GM12872 (cell line): ENCODE measurements around the gene PRKD1.

Source experiments
- TF ChIP-seq, protein P1 (sequence below): IDR thresholded peaks from 3 replicates; pipeline ENCODE4 v1.5.1; 2011; ENCODE audit warnings: low read depth, mild to moderate bottlenecking, low read length, moderate library complexity; ENCODE audit not compliant: insufficient read depth

PRKD1 gene

DNA sequence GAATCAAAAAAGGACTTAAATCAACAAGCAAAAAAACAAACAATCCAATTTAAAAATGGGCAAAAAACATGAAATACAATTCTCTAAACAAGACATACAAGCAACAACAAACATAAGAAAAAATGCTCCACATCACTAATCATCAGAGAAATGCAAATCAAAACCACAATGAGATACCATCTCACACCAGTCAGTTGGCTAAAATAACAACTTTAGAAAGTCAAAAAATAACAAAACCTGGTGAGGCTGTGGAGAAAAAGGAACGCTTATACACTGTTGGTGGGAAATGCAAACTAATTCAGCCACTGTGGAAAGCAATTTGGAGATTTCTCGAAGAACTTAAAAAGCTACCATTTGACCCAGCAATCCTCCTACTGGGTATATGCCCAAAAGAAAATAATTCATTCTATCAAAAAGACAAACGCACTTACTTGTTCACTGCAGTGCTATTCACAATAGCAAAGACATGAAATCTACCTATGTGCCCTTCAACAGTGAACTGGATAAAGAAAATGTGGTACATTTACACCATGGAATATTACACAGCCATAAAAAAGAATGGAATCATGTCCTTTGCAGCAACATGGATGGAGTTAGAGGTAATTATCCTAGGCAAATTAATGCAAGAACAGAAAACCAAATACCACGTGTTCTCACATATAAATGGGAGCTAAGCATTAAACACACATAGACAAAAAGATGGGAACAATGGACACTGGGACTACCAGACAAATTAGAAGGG, 26.9 kb downstream of the PRKD1 start:
- TF ChIP-seq, protein P1, sequence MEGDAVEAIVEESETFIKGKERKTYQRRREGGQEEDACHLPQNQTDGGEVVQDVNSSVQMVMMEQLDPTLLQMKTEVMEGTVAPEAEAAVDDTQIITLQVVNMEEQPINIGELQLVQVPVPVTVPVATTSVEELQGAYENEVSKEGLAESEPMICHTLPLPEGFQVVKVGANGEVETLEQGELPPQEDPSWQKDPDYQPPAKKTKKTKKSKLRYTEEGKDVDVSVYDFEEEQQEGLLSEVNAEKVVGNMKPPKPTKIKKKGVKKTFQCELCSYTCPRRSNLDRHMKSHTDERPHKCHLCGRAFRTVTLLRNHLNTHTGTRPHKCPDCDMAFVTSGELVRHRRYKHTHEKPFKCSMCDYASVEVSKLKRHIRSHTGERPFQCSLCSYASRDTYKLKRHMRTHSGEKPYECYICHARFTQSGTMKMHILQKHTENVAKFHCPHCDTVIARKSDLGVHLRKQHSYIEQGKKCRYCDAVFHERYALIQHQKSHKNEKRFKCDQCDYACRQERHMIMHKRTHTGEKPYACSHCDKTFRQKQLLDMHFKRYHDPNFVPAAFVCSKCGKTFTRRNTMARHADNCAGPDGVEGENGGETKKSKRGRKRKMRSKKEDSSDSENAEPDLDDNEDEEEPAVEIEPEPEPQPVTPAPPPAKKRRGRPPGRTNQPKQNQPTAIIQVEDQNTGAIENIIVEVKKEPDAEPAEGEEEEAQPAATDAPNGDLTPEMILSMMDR, result no peak

DNA sequence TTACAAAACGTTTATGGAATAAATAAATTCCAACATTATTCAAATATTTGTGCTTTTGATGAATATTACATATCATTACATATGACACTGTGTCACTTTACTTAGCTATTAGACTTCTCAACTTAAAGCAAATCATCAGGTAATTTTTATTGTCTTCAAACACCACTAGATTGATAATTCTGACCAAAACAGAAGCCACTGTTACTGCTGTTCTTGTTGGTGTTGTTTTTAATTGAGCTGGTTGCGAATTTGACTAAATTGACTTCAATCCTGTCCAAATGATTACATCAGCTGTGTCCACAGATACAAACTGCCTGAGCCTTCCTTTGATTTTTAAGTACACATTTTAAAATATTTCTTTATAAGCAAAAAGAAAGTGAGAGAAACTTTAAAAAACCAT, 29.2 kb downstream of the PRKD1 start:
- TF ChIP-seq, protein P1, result no peak

DNA sequence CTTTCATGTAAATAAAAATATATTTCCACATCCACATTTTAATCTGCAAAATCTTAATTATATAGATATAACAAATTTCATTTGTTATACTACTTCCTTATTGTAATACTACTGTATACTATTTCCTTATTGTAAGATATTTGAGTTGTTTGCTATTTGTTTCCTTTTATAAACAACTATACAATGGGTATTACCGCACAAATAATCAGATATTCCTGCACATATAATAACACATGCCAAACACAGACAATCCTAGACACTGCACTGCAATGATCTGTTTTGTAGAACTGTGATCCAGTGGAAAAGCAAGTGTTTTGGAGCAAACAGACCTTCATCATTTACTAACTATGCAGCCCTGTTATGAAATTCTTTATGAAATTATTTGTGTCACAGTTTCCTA, 30.5 kb downstream of the PRKD1 start:
- TF ChIP-seq, protein P1, result no peak

DNA sequence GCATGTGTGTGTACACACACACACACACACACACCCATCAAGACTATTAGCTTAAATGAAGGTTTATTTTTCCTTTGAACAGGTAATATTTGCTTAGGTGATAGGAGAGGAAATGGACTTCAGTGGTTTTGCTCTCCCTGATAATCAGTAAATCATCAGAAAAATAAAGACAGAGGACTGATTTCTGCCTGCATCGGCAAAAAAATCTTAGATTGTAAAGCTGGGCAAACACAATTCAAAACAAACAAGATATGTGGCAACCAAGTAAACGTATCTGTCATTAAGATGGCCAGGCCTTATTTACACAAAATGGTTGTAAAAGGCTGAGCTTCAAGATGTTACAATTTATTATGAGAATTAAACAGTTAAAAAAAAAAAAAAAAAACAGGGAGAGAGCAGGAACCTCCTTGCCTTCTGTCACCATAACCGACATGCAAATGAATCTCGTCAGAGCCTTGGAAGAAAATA, 31.3 kb downstream of the PRKD1 start:
- TF ChIP-seq, protein P1, result no peak

DNA sequence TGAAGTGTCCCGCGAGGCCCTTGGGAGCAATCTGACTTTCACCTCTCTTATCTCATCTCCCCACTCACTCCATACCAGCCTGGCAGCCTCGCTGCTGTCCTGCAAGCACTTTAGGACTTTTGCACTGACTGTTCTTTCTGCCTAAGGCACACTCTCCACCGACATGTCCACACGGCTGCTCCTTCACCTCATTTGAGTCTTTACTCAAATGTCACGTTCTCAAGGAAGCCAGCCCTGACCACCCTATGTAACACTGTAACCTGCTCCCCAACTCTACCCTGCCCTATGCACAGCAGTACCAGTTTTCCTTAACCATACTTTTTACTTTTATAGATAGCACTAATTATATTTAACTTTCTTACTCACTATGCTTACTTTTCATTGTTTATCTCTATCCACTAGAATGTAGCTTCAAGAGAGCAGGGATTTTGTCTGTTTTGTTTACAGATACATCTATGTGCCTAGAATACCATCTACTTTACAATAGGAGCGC, 32.0 kb downstream of the PRKD1 start:
- TF ChIP-seq, protein P1, result no peak

DNA sequence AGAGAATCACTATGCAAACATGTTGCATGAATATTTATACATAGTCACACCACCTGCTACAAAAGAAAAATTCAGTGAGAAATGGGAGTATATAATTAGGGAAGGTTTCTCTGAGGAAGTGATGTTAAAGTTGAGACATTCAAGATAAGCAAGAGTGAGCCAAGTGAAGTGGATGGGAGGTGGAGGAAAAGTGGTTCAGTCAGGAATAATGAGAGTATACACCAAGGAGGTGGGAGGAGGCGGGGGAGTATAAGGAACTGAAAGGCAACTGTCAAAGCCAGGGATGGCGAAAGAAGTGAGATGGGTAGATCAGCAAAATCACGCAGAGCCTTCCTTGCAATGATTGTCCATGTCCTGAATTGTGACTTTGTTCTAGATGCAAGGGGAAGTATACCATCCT, 33.7 kb downstream of the PRKD1 start:
- TF ChIP-seq, protein P1, result no peak

DNA sequence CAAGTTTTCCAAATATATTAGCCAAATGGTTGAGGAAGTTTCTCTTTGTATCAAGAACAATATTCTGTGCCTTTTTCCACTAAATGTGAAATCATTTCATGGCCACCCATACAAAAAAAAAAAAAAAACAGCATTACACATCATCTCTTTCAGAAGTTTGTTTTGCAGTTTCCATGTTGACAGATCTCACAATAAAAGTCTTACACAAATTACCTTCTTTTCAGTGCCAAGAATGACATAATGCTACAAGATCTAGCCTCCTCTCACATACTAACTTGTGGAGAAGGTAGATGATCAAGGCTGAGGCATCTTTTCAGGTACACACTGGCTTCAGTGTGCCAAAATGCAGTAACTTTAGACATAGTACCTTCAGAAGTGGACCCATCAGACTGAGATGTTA, 35.3 kb downstream of the PRKD1 start:
- TF ChIP-seq, protein P1, result no peak
